Psoas muscle (tissue), 8 donors: ENCODE data around the gene SMTN. TPM values are rescaled to one million over a fixed set of nuclear protein-coding genes. Genes with fewer than 3 reads are reported as not detected.

ENCODE experiments used
- ATAC-seq, 4 donors: fragments of 200-7000 bp; cut with Tn5 transposase; one replicate each; pipeline ENCODE4 v1.9.1; 2020; ENCODE audit warnings: moderate library complexity in 3 of 4, mild to moderate bottlenecking in 2 of 4
- DNase-seq, 2 donors: peaks; one replicate each; pipeline ENCODE4 v3.0.0-alpha.2; 2020
- H3K27ac ChIP-seq: fragments of 200-600 bp; one replicate; pipeline ENCODE4 v1.8.0; 2022
- H3K27me3 ChIP-seq, 3 donors: fragments of 200-600 bp in 1 of 3; one replicate each; pipeline versions ENCODE4 v1.6.1 to v1.8.0; 2013 to 2022; ENCODE audit warnings: low read length in 2 of 3, mild to moderate bottlenecking in 2 of 3, moderate library complexity in 1 of 3; ENCODE audit not compliant: insufficient read depth in 3 of 3
- H3K36me3 ChIP-seq, 2 donors: fragments of 200-600 bp in 1 of 2; one replicate each; pipeline versions ENCODE4 v1.6.1 to v1.8.0; 2013 to 2022; ENCODE audit warnings: low read depth in 1 of 2, mild to moderate bottlenecking in 1 of 2, moderate library complexity in 1 of 2; ENCODE audit not compliant: insufficient read depth in 1 of 2
- H3K4me1 ChIP-seq: fragments of 200-600 bp; one replicate; pipeline ENCODE4 v1.8.0; 2022
- H3K4me3 ChIP-seq: fragments of 200-600 bp; one replicate; pipeline ENCODE4 v1.8.0; 2022; ENCODE audit warnings: mild to moderate bottlenecking
- H3K9me3 ChIP-seq: fragments of 200-600 bp; one replicate; pipeline ENCODE4 v1.8.0; 2022
- CTCF ChIP-seq: fragments of 200-600 bp; IDR thresholded peaks from one replicate; pipeline ENCODE4 v1.8.0; 2022; ENCODE audit warnings: antibody characterized with exemption
- WGBS, 3 donors: extraction: QIAGEN DNeasy Blood & Tissue Kit; methylation state at CpG; one replicate each; pipeline versions ENCODE4 v1.1.6 to v1.1.7; 2013; 5-methylcytosine and 5-hydroxymethylcytosine counted together
- intact Hi-C, 2 donors: fragments of 100-400 bp; cut with DNase I; formaldehyde crosslinking; loops; one replicate each; pipeline versions ENCODE4 v1.11.0 to v1.14.2; 2022
- polyA plus RNA-seq, 3 donors: library from polyadenylated mRNA; stranded (reverse); fragments of 200-250 nt; gene quantifications; one replicate each; pipeline ENCODE4 v1.2.3, GENCODE V29; 2013
- total RNA-seq, 4 donors: library from RNA; stranded (reverse); fragmentation: NEBNext Ultra II Directional in 2 of 4; extraction: Animal tissue kit (Norgen Biotek cat#: 25700) in 2 of 4; gene quantifications; one replicate each; pipeline versions ENCODE4 v1.2.1 to v1.2.4, GENCODE V29; 2021 to 2023
- donor health status: healthy with polysubstance abuse.
- donor health status: DM: no; HTN: no; CAD: no; lungs with moderate emphysema.
- donor health status: Bipolar disorder and iron deficiency.
- donor health status: healthy.
- donor health status: DM: yes; HTN: yes; CAD: no.
- donor health status: DM: no; HTN: no; CAD: no.
- donor health status: DM: no; HTN: no; CAD: no.
- donor health status: DM: yes; HTN: yes; CAD: no.

The SMTN gene
- total and polyA plus RNA-seq, 7 donors = 23.0 to 79.3 (median 43.4) TPM

GRCh38 chr22:31104869-31105268 is 23.8 kb downstream of the SMTN start:
- no peaks in the 10 kb centered on the region for H3K27me3 ChIP-seq
- intact Hi-C loops = loop anchor here (5.0 to 10.0 kb wide), 3 partner anchors 42 to 170 kb away; no protein-coding TSS in a partner anchor
- no peaks in the 10 kb centered on the region for H3K9me3 ChIP-seq
- H3K4me3 ChIP-seq = no peak overlapping the region
- TF ChIP-seq CTCF = peak; percentile 7
- peak overlapping the region; percentile 89 for H3K27ac ChIP-seq
- peaks cover 32% of the 10 kb centered on the region for H3K4me1 ChIP-seq
- WGBS, 3 donors = 56 to 62% (median 59%) methylated on average over 35 of the region's 35 CpGs
- DNase-seq (no peak), ATAC-seq (no peak)
- H3K36me3 ChIP-seq = peaks cover 0 to 39% of the 10 kb centered on the region in 2 donors

GRCh38 chr22:31105282-31105929 is 24.3 kb downstream of the SMTN start:
- Histone ChIP-seq H3K27ac (peak overlapping the region; percentile 89), H3K9me3 (no peaks in the 10 kb centered on the region), H3K4me3 (no peak overlapping the region), H3K27me3 (no peaks in the 10 kb centered on the region), H3K4me1 (peaks cover 32% of the 10 kb centered on the region), H3K36me3 (peaks cover 0 to 34% of the 10 kb centered on the region in 2 donors)
- TF ChIP-seq CTCF = no peak
- no peak for DNase-seq
- no peak for ATAC-seq
- 67 to 79% (median 69%) methylated on average over 11 of the region's 11 CpGs for WGBS, 3 donors
- intact Hi-C loops = loop anchor here (5.0 to 10.0 kb wide), 3 partner anchors 42 to 169 kb away; no protein-coding TSS in a partner anchor

- no peak for ATAC-seq
- 40 to 57% (median 43%) methylated on average over 4 of the region's 4 CpGs for WGBS, 3 donors
- intact Hi-C loops = loop anchor here (5.0 to 10.0 kb wide), 3 partner anchors 41 to 169 kb away; no protein-coding TSS in a partner anchor
- Histone ChIP-seq H3K4me1 (peaks cover 29% of the 10 kb centered on the region), H3K36me3 (peaks cover 0 to 27% of the 10 kb centered on the region in 2 donors), H3K27ac (peak overlapping the region; percentile 89), H3K9me3 (no peaks in the 10 kb centered on the region), H3K27me3 (no peaks in the 10 kb centered on the region), H3K4me3 (peak overlapping the region; percentile 76)
- DNase-seq = no peak
- no peak for TF ChIP-seq CTCF
Observed at GRCh38 chr22:31106001-31106571, 25.0 kb downstream of the SMTN start.

- Histone ChIP-seq H3K27ac (peak overlapping the region; percentile 89), H3K4me1 (peaks cover 23% of the 10 kb centered on the region), H3K9me3 (no peaks in the 10 kb centered on the region), H3K4me3 (peak overlapping the region; percentile 76), H3K36me3 (peaks cover 0 to 21% of the 10 kb centered on the region in 2 donors), H3K27me3 (no peaks in the 10 kb centered on the region)
- 37 to 53% (median 44%) methylated on average over 14 of the region's 14 CpGs for WGBS, 3 donors
- ATAC-seq (peak; percentile 2 to 15 (median 8)), DNase-seq (no peak)
- no peak for TF ChIP-seq CTCF
- intact Hi-C loops = loop anchor here (5.0 to 10.0 kb wide), 3 partner anchors 41 to 168 kb away; no protein-coding TSS in a partner anchor
Observed at GRCh38 chr22:31106731-31107177, 25.6 kb downstream of the SMTN start.
